Measurements from ENCODE around the gene CCS. TPM values are rescaled to one million over a fixed set of nuclear protein-coding genes. Genes with fewer than 3 reads are reported as not detected.

CCS gene
- polyA plus RNA-seq, 1 experiment, result 36.4 TPM

- POLR2A ChIA-PET, result no interaction called here
- no peak for TF ChIP-seq CTCF (IDR thresholded peaks at IDR 0.05; ENCODE audit: insufficient read depth, low read depth, low read length)
- Histone ChIP-seq H3K27me3 (ENCODE audit: control insufficient read depth, insufficient read depth, low read length) (no peaks in the 10 kb centered on the region; the same call in 1 of the 2 replicates), H3K4me3 (ENCODE audit: low read depth, low read length) (no peak overlapping the region), H3K36me3 (ENCODE audit: control insufficient read depth, insufficient read depth, low read length) (peaks cover 3% of the 10 kb centered on the region)
- CTCF ChIA-PET, result interaction anchor here (0.7 to 1.5 kb wide), 2 partner anchors 13 to 130 kb away, joined by 3 to 5 read pairs; no protein-coding TSS in a partner anchor
- no peak for DNase-seq (ENCODE audit: low read depth)
These were observed 28.0 kb upstream of the CCS start for GRCh38 chr11:66564984-66565383.

GRCh38 chr11:66566221-66566620 lies 26.8 kb upstream of the CCS start:
- no peak for DNase-seq (ENCODE audit: low read depth)
- ChIA-PET POLR2A (no interaction called here), CTCF (no interaction called here)
- TF ChIP-seq CTCF (IDR thresholded peaks at IDR 0.05; ENCODE audit: insufficient read depth, low read depth, low read length), result no peak
- no peak overlapping the region for H3K4me3 ChIP-seq (ENCODE audit: low read depth, low read length)
- peaks cover 3% of the 10 kb centered on the region for H3K36me3 ChIP-seq (ENCODE audit: control insufficient read depth, insufficient read depth, low read length)
- no peaks in the 10 kb centered on the region for H3K27me3 ChIP-seq (ENCODE audit: control insufficient read depth, insufficient read depth, low read length)

- ChIA-PET POLR2A (no interaction called here), CTCF (interaction anchor here (1.0 to 3.3 kb wide), 3 partner anchors 10 to 128 kb away, joined by 3 to 18 read pairs (median 11); partner anchors contain the start of gene RBM4B)
- peaks cover 3% of the 10 kb centered on the region for H3K36me3 ChIP-seq (ENCODE audit: control insufficient read depth, insufficient read depth, low read length)
- H3K27me3 ChIP-seq (ENCODE audit: control insufficient read depth, insufficient read depth, low read length), result no peaks in the 10 kb centered on the region
- peak overlapping the region; percentile 45 for H3K4me3 ChIP-seq (ENCODE audit: low read depth, low read length)
- TF ChIP-seq CTCF (IDR thresholded peaks at IDR 0.05; ENCODE audit: insufficient read depth, low read depth, low read length), result no peak
- DNase-seq (ENCODE audit: low read depth), result no peak
These were observed 25.2 kb upstream of the CCS start for GRCh38 chr11:66567787-66568123.

- H3K36me3 ChIP-seq (ENCODE audit: control insufficient read depth, insufficient read depth, low read length), result peaks cover 3% of the 10 kb centered on the region
- no peak for DNase-seq (ENCODE audit: low read depth)
- H3K27me3 ChIP-seq (ENCODE audit: control insufficient read depth, insufficient read depth, low read length), result no peaks in the 10 kb centered on the region
- TF ChIP-seq CTCF (IDR thresholded peaks at IDR 0.05; ENCODE audit: insufficient read depth, low read depth, low read length), result no peak
- peak within 1 kb of the TSS; percentile 45 for H3K4me3 ChIP-seq (ENCODE audit: low read depth, low read length)
- ChIA-PET CTCF (interaction anchor here (1.0 to 3.3 kb wide), 6 partner anchors 10 to 127 kb away, joined by 3 to 18 read pairs (median 6); partner anchors contain the start of genes ACTN3, RBM4B and ZDHHC24), POLR2A (no interaction called here)
These were observed 24.7 kb upstream of the CCS start, which contains the start of gene CTSF for GRCh38 chr11:66568124-66568916. Gene CTSF (minus strand): TSS chr11:66568606. CDS start chr11:66568486, 120 bp downstream.

- no peaks in the 10 kb centered on the region for H3K27me3 ChIP-seq (ENCODE audit: control insufficient read depth, insufficient read depth, low read length)
- ChIA-PET POLR2A (no interaction called here), CTCF (interaction anchor here (1.5 to 3.3 kb wide), 5 partner anchors 9 to 113 kb away, joined by 4 to 18 read pairs (median 7); partner anchors contain the start of genes ACTN3, RBM4B and ZDHHC24)
- H3K36me3 ChIP-seq (ENCODE audit: control insufficient read depth, insufficient read depth, low read length), result peaks cover 3% of the 10 kb centered on the region
- H3K4me3 ChIP-seq (ENCODE audit: low read depth, low read length), result no peak overlapping the region
- no peak for DNase-seq (ENCODE audit: low read depth)
- no peak for TF ChIP-seq CTCF (IDR thresholded peaks at IDR 0.05; ENCODE audit: insufficient read depth, low read depth, low read length)
These were observed 23.9 kb upstream of the CCS start for GRCh38 chr11:66569076-66569475.
